CD4-positive, alpha-beta T cell treated with Interleukin-10 for 1 hour (primary cell): Measurements from ENCODE around the gene OR2V2.
"Not testable (repeated sequence)": the region's sequence is repeated elsewhere in the genome, so short reads cannot be mapped to it uniquely, and the experiment has no call there.

Experiments used
- DNase-seq: peaks from one replicate; pipeline ENCODE4 v3.0.0-alpha.2; 2020

OR2V2 gene

DNA sequence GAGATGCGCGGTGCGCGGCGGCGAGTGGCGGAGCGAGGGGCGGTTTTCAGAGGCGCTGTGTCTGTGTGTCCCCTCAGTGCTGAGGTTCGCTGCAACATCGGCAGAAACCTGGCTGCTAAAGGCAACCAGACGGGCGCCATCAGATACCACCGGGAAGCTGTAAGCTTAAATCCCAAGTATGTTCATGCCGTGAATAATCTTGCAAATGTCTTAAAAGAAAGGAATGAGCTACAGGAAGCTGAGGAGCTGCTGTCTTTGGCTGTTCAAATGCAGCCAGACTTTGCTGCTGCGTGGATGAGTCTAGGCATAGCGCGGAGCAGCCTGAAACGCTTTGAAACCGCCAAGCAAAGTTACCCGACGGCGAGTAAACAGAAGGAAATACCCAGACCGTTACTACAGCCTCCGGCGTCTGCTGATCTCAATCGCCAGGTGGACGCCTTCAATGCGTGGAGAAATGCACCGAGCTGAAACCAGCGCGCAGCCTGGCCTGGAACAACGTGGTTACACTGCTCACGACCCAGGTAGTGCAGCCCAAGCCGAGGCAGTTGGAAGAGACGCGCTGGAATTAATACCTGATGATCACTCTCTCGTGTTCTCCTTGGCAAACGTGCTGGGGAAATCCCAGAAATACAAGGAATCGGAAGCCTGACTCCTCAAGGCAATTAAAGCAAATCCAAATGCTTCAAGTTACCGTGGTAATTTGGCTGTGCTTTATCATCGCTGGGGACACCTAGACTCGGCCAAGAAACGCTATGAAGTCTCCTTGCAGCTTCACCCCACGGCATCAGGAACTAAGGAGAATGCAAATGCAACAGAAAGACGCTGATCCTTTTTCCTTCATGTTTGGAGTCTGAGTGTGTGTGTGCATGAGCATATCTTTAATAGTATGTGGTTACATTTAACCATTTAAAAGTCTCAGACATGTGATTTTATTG lies 32.3 kb upstream of the OR2V2 start:
- DNase-seq: no peak

DNA sequence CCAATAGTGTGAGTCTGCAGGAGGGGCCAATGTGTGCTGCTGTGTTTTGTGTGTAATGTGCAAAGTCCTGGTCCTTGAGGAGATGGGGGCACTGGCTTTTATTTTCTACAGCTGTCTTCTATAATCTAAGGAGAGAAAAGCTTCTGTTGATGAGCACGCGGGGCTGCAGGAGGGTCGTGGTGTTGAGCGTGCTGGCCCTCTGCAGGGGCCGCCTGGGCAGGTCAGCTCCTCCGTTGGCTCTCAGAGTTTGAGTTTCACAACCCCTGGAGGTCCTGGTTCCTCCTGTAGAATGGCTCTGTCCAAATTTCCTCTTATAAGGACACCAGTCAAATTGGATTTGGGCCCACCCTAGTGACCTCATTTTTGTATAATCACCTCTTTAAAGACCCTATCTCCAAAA lies 29.0 kb upstream of the OR2V2 start:
- DNase-seq: no peak

- DNase-seq: no peak
Measured at GRCh38 chr5:181119105-181119504, 28.3 kb upstream of the OR2V2 start.

DNA sequence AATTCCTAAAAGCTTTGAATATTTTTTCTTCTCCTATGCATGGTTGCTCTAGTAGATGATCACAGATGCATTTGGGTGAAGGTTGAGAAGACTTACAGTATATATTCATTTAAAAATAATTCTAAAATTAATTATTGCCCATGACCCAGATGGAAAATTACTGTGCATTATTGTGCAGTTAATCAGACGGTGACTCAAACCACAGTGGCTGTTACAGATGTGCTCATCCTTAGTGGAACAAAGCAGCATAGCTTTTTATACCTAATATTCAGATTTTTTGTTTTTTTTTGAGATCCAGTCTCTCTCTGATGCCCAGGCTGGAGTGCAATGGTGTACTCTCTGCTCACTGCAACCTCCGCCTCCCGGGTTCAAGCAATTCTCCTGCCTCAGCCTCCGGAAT lies 27.1 kb upstream of the OR2V2 start:
- DNase-seq: no peak

DNA sequence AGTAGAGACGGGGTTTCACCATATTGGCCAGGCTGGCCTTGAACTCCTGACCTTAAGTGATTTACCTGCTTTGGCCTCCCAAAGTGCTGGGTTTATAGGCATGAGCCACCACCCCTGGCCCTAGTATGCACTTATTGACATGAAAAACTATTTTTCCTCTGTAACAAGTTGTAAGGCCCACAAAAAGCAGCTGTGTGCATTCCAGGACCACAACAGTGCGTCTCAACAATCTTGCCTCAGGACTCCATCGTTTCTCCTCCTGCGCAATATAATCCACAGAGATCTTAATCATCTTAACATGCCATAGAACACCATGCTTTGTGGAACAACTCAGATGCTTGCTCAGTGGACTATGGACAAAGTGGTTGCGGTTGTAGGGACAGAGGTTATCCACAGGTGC lies 26.6 kb upstream of the OR2V2 start:
- no peak for DNase-seq

DNA sequence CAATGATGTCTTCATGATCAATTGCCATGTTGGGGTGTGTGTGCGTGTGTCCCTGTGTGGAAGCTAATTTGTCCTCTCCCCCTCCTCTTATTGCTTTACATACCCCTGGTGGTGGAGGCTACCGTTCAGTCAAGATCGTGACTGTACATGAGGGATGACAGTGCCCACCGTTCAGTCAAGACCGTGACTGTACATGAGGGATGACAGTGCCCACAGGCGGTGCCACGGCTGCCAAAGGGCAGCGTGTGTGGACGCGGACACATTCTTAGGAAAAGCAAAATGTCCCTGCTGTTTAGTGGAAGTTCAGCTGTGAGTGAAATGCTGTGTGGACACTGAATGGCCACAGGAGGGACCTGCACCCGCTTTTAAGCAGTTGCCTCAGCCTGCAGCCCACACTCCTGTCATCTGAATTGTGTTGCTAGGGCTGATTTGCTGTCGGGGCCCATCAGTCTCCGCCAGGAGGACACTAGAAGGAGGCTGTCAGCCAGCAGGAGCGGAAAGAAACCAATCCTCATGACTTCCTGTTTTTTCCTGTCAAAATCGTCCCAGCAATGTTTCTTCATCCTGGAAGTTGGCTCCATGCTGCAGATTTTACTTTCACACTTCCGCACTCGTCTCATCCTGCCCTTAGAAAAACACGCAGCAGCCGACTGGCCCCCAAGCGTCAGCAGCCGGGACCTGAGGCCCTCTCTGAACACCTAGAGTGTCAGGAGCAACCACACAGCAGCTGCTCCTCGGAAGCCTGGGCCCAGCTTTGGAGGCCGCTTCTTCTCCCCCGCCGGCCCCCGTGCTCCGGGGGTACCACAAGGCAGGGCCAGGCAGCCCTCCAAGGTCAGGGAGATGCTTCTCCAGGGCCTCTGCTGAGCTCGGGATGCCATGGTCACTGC lies 25.5 kb upstream of the OR2V2 start:
- DNase-seq: no peak

DNA sequence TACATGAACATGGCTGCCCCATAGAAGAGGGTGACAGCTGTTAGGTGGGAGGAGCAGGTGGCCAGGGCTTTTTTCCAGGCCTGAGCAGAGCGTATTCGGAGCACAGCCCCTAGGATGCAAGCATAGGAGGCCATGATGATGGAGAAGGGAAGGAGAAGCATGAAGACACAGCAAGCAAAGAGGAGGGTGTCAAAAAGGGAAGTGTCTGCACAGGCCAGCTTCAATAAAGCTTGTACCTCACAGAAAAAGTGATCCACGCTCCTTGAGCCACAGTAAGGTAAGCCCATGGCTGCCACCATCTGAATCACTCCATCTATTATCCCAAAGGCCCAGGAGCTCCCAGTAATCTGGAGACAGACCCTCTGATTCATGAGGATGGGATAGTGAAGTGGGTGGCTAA lies 22.9 kb upstream of the OR2V2 start:
- DNase-seq: no peak

- no peak for DNase-seq
Measured at GRCh38 chr5:181126841-181127240, 20.5 kb upstream of the OR2V2 start.

- no peak for DNase-seq
Measured at GRCh38 chr5:181127456-181127855, 19.9 kb upstream of the OR2V2 start.

- no peak for DNase-seq
Measured at GRCh38 chr5:181127907-181128626, 19.3 kb upstream of the OR2V2 start.

DNA sequence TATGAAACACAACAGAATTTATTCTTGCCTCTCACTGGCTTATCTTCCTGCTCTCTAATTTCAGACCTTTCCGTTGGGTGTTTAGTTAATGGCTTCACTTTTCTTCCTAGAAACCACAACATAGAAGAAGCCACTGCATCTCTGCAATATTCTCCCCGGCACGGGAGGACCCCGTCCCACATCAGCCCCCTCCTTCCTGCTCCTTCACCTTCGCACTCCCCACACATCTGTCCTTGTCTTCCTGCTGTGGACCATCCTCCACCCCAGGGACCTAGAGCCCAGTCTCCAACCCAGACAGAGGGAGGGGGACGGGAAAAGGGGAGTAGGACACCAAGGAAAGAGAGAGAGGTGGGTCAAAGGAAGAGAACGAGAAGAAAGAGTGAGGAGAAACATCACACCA lies 17.8 kb upstream of the OR2V2 start:
- DNase-seq: no peak

GRCh38 chr5:181130081-181130480 lies 17.3 kb upstream of the OR2V2 start:
- DNase-seq: not testable (repeated sequence)

- DNase-seq: no peak
Measured at GRCh38 chr5:181130832-181131496, 16.4 kb upstream of the OR2V2 start, which contains the start of gene OR2V1. Gene OR2V1, minus strand, starts transcription at chr5:181131169. Its CDS starts 5,865 bp downstream, at chr5:181125304.

GRCh38 chr5:181131514-181131913 lies 15.9 kb upstream of the OR2V2 start:
- no peak for DNase-seq

- DNase-seq: no peak
Measured at GRCh38 chr5:181133083-181133482, 14.3 kb upstream of the OR2V2 start.

DNA sequence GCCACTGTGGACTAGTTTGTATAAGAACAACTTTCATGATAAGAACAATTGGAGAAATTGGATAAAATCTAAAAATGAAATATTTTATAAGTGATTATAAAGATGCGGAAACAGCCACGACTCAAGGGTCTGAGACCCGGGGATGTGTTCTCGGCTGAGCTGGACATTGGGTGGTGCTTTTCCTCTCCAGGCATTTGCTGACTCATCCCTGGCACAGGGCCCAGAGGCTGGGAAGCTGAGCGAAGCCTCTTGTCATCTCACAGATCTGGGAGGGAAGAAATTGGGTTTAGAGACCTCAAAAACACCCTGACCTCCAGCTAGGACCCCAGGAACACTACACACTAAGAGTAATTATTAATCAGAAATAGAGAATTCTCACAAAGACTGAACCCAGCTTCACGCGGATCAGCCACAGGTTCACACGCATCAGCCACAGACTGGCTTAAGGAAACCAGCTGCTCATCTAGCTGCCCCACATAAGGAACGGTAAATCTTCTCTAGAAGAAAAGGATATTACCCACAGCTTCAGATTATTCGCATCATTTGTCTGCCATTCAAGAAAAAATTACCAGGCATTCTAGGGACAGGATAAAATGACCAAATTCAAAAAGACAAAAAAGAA lies 13.7 kb upstream of the OR2V2 start:
- no peak for DNase-seq

GRCh38 chr5:181134259-181134658 lies 13.1 kb upstream of the OR2V2 start:
- DNase-seq: no peak

- DNase-seq: no peak
Measured at GRCh38 chr5:181136361-181136955, 10.9 kb upstream of the OR2V2 start.

- DNase-seq: no peak
Measured at GRCh38 chr5:181138258-181138657, 9.1 kb upstream of the OR2V2 start.

GRCh38 chr5:181140766-181141165 lies 6.6 kb upstream of the OR2V2 start:
- DNase-seq: no peak

GRCh38 chr5:181142054-181142453 lies 5.3 kb upstream of the OR2V2 start:
- no peak for DNase-seq

DNA sequence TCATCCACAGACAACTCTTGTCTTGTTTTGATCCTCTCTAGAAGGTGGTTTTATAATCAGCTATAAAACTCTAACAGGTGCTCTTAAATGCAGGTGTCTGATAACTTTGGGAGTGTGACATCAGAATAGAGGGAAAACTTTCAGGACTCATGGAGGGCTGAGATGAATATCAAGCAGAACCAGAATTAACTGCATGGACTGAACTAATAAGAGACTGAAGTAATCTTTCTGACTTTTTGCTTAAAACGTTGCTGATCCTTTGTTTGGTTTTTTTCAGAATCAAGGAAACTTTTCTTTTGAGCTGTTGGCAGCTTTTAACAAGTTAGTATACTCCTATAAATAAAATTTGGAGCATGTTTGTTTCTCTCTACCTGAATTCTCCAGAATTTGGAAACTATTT lies 2.3 kb upstream of the OR2V2 start:
- no peak for DNase-seq
